ENCODE data around the gene WDR4. TPM values are rescaled to one million over a fixed set of nuclear protein-coding genes. Genes with fewer than 3 reads are reported as not detected.
"Not testable (repeated sequence)": the region's sequence is repeated elsewhere in the genome, so short reads cannot be mapped to it uniquely, and the experiment has no call there.

The WDR4 gene
- total RNA-seq, 3 donors from 2014 or later: 6.2 to 16.4 (median 12.7) TPM

DNA sequence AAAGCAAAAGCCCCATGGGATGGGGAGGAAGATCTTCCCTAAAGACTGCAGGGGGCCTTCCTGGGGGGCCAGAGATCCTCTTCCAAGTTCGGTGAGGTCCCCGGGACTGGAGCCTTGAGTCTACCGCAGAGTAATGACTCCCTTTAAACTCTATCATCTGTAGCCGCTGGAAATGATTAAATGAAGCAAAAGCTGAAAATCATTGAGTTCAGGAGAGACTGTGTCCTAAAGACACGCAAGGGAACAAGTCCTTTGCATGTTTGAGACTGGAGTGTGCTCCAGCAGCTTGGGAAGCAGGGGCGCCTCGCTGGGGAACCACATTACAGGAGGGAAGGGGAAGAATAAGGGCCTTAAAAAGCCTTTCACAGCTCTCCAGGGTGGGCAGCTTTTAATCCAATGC, 70.2 kb downstream of the WDR4 start:
- Histone ChIP-seq H3K9me3 (no peaks in the 10 kb centered on the region), H3K27me3 (no peaks in the 10 kb centered on the region), H3K4me3 (no peak overlapping the region), H3K27ac (no peak overlapping the region), H3K4me1 (no peaks in the 10 kb centered on the region), H3K36me3 (no peaks in the 10 kb centered on the region)
- intact Hi-C loops (cut with DNase I; ENCODE audit: low total_unique reads): loop anchor here (2.0 kb wide), 1 partner anchor 56 kb away; no protein-coding TSS in a partner anchor
- TF ChIP-seq POLR2A (IDR thresholded peaks at IDR 0.05) (no peak), POLR2AphosphoS5 (IDR thresholded peaks at IDR 0.05) (no peak)
- TF ChIP-seq, protein P1, sequence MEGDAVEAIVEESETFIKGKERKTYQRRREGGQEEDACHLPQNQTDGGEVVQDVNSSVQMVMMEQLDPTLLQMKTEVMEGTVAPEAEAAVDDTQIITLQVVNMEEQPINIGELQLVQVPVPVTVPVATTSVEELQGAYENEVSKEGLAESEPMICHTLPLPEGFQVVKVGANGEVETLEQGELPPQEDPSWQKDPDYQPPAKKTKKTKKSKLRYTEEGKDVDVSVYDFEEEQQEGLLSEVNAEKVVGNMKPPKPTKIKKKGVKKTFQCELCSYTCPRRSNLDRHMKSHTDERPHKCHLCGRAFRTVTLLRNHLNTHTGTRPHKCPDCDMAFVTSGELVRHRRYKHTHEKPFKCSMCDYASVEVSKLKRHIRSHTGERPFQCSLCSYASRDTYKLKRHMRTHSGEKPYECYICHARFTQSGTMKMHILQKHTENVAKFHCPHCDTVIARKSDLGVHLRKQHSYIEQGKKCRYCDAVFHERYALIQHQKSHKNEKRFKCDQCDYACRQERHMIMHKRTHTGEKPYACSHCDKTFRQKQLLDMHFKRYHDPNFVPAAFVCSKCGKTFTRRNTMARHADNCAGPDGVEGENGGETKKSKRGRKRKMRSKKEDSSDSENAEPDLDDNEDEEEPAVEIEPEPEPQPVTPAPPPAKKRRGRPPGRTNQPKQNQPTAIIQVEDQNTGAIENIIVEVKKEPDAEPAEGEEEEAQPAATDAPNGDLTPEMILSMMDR (IDR thresholded peaks at IDR 0.05): no peak
- DNase-seq (ENCODE audit: low spot score in 2 of 2): no peak

DNA sequence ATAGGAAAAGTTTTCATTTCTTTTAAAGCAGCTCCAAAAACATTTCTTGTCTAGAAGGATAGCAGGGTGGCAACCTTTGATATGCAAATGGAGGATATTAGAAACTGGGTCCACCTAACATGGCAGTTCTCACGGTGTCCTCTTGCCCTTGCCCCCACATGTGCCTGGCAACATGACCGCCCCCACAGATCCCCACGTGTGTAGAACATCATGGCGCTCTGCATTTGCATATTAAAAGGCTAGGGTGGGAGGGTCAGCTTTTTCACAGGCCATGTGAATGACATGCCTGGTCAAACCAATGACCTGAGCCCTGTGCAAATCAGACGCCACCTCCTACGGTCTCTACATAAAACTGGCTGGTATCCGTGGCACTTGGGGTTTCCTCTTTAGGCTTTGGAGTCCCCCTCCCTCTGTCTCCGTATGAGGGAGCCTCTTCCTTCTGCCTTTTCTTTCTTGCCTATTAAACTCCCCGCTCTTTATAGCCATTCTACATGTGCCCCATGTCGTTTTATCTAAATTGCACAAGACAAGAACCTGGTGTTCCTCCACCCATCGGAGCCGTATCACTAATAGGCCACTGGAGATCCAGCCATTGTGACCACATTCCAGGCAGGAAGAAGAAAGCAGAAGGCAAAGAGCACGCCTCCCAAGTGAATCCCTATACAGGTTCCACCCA, 71.3 kb downstream of the WDR4 start:
- no peaks in the 10 kb centered on the region for H3K27me3 ChIP-seq
- TF ChIP-seq POLR2A (IDR thresholded peaks at IDR 0.05) (no peak), POLR2AphosphoS5 (IDR thresholded peaks at IDR 0.05) (no peak)
- TF ChIP-seq, protein P1 (IDR thresholded peaks at IDR 0.05): no peak
- no peak for DNase-seq (ENCODE audit: low spot score in 2 of 2)
- intact Hi-C loops (cut with DNase I; ENCODE audit: low total_unique reads): loop anchor here (2.0 kb wide), 1 partner anchor 55 kb away; no protein-coding TSS in a partner anchor
- H3K9me3 ChIP-seq: no peaks in the 10 kb centered on the region
- H3K36me3 ChIP-seq: no peaks in the 10 kb centered on the region
- H3K4me3 ChIP-seq: no peak overlapping the region
- H3K27ac ChIP-seq: no peak overlapping the region
- H3K4me1 ChIP-seq: no peaks in the 10 kb centered on the region

DNA sequence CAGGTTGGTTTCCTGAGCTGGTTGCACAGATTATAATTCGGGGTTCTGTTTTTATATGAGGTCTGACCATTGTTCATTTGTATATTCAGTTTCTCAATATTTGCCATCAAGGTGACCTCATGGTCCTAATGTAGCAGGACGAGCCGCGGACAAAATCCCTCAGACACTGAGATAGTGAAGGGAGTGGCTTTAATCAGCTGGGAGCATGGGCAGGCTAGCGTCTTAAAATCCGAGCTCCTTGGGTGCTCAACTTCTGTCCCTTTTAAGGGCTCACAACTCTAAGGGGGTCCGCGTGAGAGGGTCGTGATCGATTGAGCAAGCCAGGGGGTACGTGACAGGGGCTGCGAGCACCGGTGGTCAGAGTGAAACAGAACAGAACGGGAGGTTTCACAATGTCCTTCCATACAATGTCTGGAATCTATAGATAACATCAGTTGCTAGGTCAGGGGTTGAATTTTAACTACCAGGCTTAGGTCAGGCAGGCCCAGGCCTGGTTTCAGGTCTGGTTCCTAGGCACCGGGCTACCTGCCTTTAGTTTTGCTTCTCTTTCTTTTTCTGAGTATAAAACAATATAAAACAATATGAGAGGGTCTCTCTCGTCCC, 71.9 kb downstream of the WDR4 start:
- intact Hi-C loops (cut with DNase I; ENCODE audit: low total_unique reads); H3K4me3 ChIP-seq; H3K36me3 ChIP-seq; H3K4me1 ChIP-seq; H3K9me3 ChIP-seq; H3K27ac ChIP-seq; H3K27me3 ChIP-seq: not testable (repeated sequence)
- DNase-seq (ENCODE audit: low spot score in 2 of 2): peak in 1 of 2 donors; percentile 14

GRCh38 chr21:42806509-42807140, 72.7 kb downstream of the WDR4 start:
- Histone ChIP-seq H3K27ac (no peak overlapping the region), H3K4me1 (no peaks in the 10 kb centered on the region), H3K27me3 (no peaks in the 10 kb centered on the region), H3K36me3 (no peaks in the 10 kb centered on the region), H3K4me3 (no peak overlapping the region), H3K9me3 (no peaks in the 10 kb centered on the region)
- peak in 1 of 2 donors; percentile 11 for DNase-seq (ENCODE audit: low spot score in 2 of 2)
- intact Hi-C loops (cut with DNase I; ENCODE audit: low total_unique reads): no loop called here
- TF ChIP-seq POLR2AphosphoS5 (IDR thresholded peaks at IDR 0.05): no peak
- no peak for TF ChIP-seq POLR2A (IDR thresholded peaks at IDR 0.05)
- TF ChIP-seq, protein P1 (IDR thresholded peaks at IDR 0.05): no peak

- DNase-seq (ENCODE audit: low spot score in 2 of 2); H3K27ac ChIP-seq; H3K4me1 ChIP-seq; H3K4me3 ChIP-seq; H3K9me3 ChIP-seq; intact Hi-C loops (cut with DNase I; ENCODE audit: low total_unique reads); H3K27me3 ChIP-seq; H3K36me3 ChIP-seq: not testable (repeated sequence)
Measured at GRCh38 chr21:42801616-42802015, 77.7 kb downstream of the WDR4 start.

DNA sequence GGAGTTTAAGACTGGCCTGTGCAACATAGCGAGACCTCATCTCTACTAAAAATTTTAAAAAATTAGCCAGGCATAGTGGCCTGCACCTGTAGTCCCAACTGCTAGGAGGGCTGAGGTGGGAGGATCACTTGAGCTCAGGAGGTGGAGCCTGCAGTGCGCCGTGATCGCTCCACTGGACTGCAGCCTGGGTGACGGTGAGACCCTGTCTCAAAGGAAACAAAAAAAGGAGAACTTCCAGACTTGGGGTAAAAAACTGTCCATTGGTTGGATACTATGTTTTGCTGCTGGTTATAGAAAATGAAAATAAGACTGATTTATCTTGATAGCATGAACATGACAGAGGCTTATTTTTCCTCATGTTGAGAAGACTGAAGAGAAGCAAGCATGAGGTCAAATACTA, 79.4 kb downstream of the WDR4 start:
- Histone ChIP-seq H3K9me3 (no peaks in the 10 kb centered on the region), H3K27ac (no peak overlapping the region), H3K27me3 (no peaks in the 10 kb centered on the region), H3K4me1 (no peaks in the 10 kb centered on the region), H3K36me3 (no peaks in the 10 kb centered on the region), H3K4me3 (no peak overlapping the region)
- intact Hi-C loops (cut with DNase I; ENCODE audit: low total_unique reads): loop anchor here (5.0 kb wide), 1 partner anchor 748 kb away; no protein-coding TSS in a partner anchor
- TF ChIP-seq POLR2AphosphoS5 (IDR thresholded peaks at IDR 0.05): no peak
- no peak for TF ChIP-seq POLR2A (IDR thresholded peaks at IDR 0.05)
- TF ChIP-seq, protein P1 (IDR thresholded peaks at IDR 0.05): no peak
- DNase-seq (ENCODE audit: low spot score in 2 of 2): no peak
